GM18505 (cell line): ENCODE results near the gene TM7SF3.
"Not testable (repeated sequence)": the region's sequence is repeated elsewhere in the genome, so short reads cannot be mapped to it uniquely, and the experiment has no call there.

Experiments
- ATAC-seq: cut with Tn5 transposase; IDR thresholded peaks from one replicate; pipeline ENCODE4 v1.9.1; 2021; ENCODE audit not compliant: unreplicated experiment
- POLR2A ChIP-seq: IDR thresholded peaks from 4 replicates; pipeline ENCODE4 v1.6.1; 2011; ENCODE audit warnings: borderline replicate concordance; ENCODE audit not compliant: insufficient read depth, insufficient read length; ENCODE audit errors: extremely low read depth

The TM7SF3 gene

DNA sequence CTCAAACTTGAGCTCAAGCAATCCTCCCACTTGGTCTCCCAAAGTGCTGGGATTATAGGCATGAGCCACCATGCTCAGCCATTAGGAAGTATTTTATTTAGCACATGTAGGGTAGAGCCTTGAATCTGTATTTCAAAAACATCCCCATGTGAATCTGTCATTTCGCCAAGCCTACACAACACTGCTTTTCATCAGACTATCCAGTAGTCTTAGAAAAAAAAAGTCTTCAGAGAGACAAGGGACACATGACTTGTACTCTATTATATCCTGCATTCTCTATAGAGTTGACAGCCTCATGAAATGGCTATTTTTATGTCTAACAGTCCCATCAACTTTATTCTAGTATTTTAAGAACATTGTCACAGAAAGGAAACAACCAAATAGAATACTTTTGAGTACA lies 35.4 kb downstream of the TM7SF3 start:
- no peak for ATAC-seq
- no peak for TF ChIP-seq POLR2A

DNA sequence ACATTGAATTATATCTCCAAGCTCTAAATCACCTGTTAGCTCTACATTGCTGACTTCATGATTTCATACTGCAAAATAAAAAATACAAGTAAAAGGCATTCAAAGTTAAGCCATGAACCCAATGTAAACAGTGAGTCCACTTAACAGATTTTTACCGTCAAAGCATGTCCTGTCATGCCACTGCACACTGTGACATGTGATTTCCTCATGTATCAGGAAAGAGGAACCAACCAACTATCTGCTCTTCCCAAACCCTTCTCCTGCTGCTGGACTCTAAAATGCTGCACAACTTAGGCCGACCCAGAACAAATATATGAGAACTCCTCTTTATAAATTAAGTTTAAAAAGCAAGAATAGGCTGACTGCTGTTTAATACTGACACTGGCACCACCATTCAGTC lies 37.5 kb downstream of the TM7SF3 start:
- no peak for ATAC-seq
- TF ChIP-seq POLR2A, result no peak

DNA sequence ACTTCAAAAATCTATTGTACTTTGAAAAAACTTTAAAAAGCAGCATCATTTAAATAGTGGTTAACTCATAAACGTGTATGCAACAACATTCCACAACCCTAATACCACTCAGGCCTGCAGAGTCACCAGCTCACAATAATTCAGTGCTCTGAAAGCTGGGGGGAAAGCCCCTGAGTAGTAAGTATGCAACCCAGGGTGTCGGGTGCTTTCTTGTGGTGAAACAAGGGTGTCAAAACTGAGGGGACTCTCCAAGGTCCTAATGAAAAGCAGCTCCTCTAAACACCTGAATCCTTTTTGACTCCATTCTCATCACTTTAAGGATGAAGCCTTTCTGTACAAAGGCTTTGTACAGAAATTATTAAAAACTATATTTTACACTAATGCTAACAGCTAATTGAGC lies 42.2 kb downstream of the TM7SF3 start:
- no peak for TF ChIP-seq POLR2A
- ATAC-seq, result peak; percentile 98

DNA sequence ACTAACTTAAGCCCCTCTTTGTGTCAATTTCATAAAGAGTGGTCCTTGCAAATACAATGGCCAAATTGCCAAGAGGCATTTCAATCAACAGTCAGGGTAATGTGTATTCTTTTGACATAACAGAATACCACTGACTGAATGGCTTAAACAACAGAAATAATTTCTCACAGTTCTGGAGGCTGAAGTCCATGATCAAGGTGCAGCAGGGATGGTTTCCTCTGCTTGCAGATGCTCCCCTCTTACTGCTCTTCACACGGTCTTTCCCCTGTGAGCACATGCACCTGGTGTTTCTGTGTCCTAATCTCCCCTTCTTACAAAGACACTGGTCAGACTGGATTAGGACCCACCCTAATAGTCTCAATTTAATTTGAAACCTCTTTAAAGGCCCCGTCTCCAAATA lies 44.0 kb downstream of the TM7SF3 start:
- ATAC-seq, result no peak

DNA sequence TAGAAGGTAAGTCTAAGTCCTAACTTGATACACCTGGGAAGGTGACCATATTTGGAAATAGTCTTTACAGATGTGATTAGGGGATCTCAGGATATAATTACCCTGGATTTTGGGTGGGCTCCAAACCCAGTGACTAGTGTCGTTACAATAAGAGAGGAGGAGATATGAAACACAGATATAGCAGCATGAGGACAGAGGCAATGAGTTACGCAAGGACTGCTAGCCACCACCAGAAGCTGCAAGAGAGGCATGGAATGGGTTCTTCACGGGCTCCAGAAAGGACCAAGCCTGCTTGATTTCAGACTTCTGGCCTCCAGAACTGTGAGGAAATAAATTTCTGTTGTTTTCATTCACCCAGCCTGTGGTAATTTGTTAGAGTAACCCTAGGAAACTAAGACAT lies 47.3 kb downstream of the TM7SF3 start:
- ATAC-seq, result no peak
- TF ChIP-seq POLR2A, result no peak

More for the DNA sequence above, 44.0 kb downstream of the TM7SF3 start:
- TF ChIP-seq POLR2A, result no peak

DNA sequence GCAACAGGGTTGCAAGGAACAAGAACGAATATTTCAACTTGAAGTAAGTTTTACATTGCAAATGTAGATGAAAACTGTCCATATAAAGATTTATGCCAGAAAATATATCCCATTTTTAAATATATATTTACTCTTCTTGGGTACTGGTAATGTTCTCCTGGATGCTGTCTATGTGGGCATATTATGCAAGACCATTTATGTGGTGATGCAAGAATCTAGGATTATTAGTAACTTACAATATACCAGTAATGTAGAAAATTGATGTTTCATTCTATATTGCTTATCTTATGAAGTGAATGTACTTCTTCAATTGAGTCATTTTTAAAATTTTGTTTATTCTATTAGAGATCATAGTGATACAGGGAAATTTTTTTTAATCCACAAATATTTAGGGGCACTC lies 50.8 kb downstream of the TM7SF3 start:
- TF ChIP-seq POLR2A, result no peak
- ATAC-seq, result no peak

DNA sequence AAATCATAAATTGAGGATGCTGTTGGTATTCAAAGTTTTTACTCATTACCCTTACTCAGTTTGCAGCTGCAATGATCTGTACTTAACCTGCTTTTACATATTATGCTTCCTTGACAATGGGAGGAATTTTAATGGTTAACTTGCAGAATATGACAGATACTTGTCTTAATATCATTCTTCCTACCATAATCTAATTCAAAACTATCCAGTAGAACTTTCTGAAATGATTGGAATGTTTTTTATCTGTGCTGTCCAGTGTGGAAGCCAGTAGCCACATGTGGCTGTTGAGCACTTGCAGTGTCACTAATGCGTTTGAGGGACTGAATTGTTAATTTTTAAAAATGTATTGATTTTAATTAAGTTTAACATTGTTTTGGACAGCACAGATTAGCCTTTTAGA lies 52.4 kb downstream of the TM7SF3 start:
- ATAC-seq, result no peak
- TF ChIP-seq POLR2A, result no peak

DNA sequence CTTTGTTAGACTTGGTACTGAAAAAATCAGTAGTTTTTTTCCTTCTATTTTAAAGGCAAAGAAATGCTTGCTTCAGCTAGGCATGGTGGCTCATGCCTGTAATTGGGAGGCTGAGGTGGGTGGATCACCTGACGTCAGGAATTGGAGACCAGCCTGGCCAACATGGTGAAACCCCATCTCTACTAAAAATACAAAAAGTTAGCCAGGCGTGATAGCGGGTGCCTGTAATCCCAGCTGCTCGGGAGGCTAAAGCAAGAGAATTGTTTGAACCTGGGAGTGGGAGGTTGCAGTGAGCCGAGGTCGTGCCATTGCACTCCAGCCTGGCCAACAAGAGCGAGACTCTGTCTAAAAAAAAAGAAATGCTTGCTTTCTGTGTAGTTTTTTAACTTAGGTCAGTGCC lies 52.8 kb downstream of the TM7SF3 start:
- not testable (repeated sequence) for ATAC-seq

DNA sequence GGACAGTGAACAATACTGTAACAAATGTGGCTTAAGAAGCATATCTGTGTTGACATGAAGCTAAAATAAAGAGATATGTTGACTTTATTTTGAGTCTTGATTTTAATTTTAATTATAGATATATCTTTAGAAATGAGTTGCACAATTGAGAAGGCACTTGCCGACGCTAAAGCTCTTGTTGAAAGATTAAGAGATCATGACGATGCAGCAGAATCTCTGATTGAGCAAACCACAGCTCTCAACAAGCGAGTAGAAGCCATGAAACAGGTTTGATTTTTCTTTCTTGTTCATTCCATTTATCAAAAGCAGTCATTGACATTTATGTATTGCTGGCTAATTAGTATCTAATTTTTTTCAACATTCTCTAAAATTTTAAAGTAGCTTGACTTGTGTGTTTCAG lies 60.2 kb downstream of the TM7SF3 start:
- no peak for ATAC-seq
- TF ChIP-seq POLR2A, result no peak

DNA sequence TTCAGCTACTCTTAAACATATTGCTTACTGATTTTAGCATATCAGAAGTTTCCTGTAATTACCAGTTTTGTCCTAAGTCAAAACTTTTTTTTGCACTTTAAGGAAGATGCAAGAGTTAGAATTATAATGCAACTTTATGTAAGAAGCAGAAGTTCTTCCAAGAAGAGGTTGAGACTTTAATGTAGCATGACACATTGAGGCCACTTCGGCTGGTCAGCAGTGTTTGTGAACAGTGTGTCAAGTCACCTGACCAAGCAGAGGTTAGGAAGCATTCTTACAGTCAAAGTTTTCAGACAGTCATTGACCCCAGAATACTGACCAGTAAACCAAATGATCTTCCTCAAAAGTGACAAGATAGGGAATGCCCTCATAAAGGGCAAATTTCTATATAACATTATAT lies 60.7 kb downstream of the TM7SF3 start:
- no peak for TF ChIP-seq POLR2A
- no peak for ATAC-seq

DNA sequence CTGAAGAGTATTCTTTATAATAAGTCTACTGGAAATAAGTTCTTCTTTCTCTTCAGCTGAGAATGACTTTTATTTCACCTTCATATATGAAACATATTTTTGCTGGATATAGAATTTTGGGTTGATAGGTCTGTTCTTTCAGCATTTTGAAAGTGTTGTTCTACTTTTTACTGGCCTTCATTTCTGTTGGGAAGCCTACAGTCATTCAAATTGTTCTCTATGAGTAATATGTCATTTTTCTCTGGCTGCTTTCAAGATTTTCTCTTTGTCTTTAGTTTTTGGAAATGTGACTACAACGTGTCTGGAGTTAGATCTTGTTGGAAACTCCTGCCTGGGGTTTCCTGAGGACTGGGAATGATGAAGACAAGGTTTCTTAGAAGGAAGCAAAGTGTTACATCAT lies 65.9 kb downstream of the TM7SF3 start:
- no peak for TF ChIP-seq POLR2A
- no peak for ATAC-seq

DNA sequence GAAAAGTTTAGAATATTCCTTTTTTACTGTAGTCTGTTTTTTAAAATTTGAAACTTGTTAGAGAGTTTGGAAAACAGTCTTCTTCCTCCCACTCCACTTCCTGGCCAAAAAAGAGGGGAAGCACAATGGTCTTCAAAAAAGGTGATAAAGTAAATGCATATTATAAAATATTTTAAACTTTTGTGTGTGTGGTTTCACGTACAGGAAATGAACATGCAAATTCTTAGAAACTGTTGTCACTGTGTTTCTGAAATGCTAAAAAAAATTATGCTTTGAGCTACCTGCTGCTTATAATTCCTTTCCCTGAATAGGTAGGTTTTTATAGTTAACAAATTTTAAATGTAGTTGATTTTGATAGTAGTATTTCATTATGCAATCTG lies 73.0 kb downstream of the TM7SF3 start:
- ATAC-seq, result no peak
- TF ChIP-seq POLR2A, result no peak

DNA sequence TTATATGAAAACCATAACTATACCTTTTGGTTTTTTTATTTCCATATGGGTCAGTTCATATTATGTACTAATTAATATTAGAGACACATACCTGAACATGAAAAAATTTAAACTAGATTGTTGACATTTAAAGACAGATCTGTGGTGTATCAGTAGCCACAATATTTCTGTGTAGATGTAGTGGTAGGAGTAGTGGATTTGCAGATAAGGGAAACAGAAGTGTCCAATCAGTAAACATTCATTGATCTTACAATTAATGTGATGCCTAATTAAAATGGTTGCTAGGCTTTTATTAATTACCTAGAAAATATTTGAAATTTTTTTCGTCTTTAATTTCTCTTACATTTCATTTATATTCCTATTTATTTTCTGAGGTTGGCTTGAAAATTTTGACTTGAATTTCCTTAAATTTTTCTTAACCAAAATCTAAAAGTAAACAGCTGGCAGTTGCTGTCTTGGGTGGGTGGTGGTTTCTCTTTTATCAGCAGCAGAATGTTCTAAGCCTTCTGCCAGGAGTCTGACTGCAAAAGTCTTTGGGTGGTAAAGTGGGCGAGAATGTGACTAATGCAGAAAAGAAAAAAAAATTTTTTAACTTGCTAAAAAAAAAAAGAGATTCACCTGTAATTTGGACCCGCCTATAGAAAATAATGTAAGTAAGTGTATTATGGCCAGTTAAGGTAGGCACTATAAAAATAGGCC lies 73.5 kb downstream of the TM7SF3 start:
- no peak for ATAC-seq
- TF ChIP-seq POLR2A, result no peak

DNA sequence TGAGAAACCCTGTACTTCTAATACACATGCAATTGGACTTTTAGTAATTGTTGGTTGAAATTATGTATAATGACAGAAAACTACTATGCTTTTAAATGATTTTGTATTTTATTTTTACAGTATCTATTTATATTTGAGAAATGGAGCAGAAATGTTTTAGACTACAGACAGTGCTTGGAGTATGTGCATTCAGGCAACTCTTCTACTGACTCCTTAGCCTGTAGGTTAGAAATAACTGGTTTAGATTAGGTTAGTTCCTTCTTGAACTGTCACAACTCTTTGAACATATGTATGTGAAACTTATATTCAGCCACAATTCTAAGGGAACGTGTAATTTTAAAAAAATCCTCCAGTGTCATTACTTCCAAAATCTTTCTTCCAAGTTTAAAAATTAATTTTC lies 74.2 kb downstream of the TM7SF3 start:
- ATAC-seq, result no peak

More for the DNA sequence above, 74.2 kb downstream of the TM7SF3 start:
- no peak for TF ChIP-seq POLR2A
